Cerebellar nuclear complex (tissue), 1 donor: Measurements from ENCODE around the gene KDM1A.

Experiments
- DNase-seq, 2 experiments: peaks; one replicate each; lab custom pipeline; 2025; lab: John Stamatoyannopoulos, UW

The KDM1A gene

DNA sequence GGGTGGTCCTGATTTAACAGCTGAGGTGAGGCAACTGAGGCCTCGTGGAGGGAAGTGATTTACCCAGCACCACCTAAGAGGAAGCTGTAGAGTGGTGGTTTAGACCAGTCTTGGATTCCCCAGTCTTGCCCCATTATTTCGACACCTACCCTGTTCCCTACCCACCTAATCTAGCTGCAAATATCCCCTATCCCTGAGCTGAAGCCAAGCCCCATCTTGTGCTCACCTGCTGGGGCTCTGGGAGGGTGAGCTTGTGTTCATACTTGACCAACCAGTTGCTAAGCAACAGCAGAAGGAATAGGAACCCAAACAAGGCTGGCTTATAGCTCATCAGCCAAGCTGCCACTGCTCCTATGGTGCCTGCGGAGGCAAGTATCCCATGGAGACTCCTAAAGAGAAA lies 5.6 kb upstream of the KDM1A start:
- no peak for DNase-seq

DNA sequence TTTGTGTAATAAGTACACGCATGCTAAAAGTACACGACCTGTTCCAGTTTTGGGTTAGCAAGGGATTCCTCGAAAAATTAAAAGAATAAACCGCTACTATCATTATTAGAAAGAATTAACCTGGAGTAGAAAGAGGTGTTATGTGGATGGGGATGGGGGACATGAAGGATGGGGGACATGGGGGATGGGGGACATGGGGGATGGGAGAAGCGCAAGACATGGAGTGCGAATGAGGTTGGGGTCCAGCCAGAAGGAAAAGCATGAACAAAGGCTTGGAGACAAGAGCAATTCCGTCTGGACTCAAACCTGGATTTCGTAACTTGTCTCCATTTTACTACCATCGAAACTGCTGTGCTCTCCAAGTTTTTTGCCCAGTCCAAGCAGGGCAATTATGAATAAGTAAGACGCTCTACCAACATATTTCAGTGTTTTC lies 591 bp upstream of the KDM1A start:
- no peak for DNase-seq

DNA sequence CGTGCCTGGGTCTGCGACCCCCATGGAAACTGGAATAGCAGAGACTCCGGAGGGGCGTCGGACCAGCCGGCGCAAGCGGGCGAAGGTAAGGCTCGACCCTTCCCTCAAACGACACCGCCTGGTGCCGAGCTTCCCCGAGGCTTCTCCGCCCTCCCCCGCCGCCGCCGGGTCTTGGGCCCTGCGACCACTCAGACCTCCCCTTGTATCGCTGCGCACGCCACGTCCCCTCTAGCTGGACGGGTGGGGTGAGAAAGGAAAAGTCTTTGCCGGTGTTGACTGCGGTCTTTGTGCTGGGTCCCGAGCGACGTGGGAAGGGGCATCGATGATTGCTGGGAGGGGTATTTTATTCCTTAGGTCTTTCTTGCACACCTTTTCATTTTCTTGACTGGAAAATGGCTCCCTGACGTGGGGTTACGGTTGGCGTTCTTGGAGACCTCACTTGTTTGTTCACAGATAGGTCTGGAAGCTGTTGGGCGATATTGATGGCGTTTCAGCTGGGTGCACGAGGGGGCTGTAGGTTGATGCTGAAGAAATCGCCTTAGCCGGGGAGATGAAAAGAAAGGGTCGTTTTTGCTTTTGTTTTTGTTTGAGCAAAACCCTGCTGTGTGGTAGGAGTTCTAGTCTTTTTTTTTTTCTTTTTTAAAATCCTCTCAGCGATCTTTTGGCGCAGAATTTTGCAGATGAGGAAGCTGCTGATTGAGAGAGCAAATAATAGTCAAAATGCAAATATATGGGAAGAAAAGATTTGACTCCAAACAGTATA lies 776 bp downstream of the KDM1A start:
- no peak for DNase-seq

DNA sequence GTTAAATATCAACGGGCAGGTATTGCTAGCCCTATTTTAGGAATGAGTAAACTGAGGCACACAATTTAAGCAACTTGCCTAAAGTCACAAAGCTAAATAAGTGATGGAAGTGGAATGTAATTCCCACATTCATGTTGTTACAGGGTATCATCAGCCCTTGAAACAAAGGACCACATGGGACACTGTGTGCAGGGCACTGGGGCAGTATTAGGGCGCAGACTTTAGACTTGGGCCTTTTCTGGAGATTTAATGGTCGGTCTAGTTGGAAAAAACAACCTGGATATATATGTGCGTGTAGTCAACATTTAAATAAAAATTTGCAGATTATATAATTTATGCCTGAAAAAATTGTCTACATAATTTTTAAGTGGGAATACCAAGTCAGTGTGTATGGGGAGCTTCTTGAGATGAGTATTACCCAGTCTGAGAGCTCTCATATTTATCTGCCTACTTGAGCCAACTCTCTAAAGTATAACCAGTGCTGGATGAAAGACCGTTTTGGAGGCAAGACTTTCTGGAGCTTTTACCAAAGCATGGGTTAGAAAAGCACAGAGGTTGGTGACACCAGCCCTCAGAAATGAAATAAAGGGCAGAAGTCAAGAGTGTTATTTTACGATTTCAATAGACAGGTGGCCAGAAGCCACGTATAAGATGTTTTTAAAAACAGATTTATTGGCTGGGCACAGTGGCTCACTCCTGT lies 1.6 kb downstream of the KDM1A start:
- no peak for DNase-seq

DNA sequence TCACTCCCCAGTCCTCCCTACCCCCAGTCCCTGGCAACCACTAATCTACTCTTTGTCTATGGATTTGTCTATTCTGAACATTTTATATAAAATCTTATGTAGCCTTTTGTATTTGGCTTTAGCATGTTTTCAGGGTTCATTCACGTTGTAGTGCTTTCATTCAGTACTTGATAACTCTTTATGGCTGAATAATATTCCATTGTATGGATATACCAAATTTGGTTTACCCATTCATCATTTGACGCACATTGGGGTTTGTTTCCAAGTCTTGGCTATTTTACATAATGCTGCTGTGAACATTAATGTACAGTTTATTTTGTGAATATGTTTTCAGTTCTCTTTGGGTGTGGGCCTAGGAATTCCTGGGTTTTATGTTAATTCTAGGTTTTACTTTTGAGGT lies 2.6 kb downstream of the KDM1A start:
- no peak for DNase-seq

DNA sequence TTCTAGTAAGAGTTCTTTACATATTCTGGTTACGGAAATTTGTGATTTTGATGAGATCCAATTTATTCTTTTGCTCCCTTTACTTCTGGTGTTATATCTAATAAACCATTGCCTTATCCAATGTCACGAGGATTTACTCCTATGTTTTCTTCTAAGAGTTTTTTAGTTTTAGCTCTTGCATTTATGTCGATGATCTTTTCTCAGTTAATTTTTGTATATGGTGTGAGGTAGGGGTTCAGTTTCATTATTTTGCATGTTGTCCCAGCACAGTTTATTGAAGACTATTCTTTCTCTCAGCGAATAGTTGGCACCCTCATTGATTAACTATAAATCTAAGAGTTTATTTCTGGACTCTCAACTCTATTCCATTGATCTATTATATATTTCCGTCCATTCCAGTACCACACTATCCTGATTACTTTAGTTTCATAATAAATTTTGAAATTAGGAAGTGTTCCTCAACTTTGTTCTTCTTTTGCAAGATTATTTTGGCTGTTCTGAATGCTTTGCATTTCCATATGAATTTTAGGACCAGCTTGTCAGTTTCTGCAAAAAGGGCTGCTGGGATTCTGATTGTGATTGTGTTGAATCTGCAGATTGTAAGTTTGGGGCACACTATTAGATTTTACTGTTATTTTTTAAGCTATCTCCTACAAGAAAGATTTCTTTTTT lies 4.0 kb downstream of the KDM1A start:
- no peak for DNase-seq

DNA sequence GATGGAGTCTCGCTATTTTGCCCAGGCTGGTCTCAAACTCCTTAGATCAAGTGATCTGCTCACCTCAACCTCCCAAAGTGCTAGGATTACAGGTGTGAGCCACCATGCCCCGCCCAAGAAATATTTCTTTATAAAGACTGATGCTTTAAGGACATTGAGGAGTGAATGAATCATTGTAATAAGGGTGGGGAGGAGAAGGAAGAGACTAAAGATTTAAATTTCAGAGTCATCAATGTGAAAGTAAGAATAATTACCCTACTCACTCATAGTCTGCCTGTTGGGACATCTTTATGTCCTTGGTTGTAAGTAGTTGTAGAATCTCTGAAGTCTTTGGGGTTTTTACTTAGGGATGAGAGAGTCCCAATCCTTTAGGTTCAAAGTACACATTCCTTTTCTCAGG lies 7.3 kb downstream of the KDM1A start:
- no peak for DNase-seq

DNA sequence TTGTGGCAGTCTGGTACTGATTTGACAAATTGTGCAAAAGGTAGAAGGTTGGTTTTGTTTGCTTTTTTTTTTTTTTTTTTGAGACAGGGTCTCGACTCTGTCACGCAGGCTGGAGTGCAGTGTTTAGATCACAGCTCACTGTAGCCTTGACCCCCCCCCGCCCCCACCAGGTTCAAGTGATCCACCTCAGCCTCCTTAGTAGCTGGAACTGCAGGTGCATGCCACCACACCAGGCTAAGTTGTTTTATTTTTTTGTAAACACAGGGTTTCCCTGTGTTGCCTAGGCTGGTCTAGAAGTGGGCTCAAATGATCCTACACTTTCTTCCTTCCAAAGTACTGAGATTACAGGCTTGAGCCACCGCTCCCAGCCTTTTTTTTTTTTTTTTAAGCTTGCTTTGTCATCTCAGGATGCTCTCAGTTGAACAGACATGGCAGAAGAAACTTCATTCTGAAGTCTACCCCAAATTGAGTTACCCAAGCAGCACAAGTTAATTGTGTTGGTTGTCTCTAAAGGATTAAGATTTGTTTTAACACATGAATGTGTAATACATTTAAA lies 8.2 kb downstream of the KDM1A start:
- DNase-seq, result no peak

DNA sequence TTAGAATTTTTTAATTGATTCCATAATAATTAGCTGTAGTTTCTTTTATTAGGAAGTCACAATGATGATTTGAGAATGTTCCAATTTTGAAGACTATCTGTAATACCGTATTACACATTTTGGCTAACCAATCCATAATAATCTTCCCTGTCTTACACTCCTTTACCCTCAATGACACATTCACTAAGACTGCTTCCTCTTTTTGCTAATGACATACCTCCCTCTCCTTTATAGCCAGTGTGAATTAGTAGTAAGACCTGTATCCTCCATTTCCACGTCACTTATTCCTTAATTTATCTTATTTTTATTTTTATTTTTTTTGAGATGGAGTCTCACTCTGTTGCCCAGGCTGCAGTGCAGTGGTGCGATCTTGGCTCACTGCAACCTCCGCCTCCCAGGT lies 10.1 kb downstream of the KDM1A start:
- DNase-seq, result no peak

DNA sequence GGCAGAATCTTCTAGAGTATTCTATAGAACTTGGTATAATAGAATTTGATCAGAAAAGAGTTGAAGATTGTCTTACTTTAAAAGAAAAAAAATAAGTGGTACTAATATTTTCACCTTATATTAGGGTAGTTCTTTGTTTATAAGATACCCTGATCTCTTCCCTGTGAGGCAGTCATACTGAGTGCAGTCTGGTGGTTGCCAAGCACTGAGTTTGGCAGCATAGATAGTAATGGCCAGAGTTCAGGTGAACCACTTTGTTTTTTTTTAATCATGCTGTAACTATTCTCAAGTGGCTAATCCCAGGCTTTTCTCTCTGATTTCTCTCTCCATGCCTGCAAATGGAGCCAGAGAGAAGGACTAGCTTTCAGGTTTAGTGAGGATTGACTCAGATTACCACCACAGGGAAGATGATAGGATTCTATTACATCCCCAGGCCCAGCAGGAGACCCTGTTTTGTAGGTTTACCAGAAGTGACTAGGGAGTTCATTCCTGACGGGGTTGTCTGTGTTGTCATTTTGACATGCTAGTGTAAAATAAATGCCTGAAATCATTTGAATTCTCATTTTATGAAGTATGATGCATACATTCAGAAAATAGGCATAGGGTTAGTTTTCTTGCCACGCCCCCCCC lies 16.7 kb downstream of the KDM1A start:
- DNase-seq, result no peak

DNA sequence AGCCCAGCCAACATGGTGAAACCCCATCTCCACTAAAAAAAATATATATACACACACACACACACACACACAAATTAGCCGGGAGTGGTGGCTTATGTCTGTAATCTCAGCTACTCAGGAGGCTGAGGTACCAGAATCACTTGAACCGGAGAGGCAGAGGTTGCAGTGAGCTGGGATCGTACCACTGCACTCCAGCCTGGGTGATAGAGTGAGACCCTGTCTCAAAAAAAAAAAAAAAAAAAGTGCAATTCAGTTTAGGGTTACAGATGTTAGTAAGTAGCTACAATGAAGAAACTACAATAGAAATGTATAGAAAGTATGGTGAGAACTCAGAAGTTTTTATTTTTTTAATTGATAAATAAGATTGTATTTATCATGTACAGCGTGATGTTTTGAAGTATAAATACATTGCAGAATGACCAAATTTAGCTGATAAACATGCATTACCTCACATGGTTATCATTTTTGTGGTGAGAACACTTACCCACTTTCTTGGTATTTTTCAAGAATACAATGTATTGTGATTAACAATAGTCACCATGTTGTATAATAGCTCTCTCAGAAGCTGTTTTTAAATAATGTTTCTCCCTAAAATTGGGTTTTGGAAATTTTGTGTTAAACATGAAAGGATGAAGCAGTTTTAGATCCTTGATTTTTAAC lies 17.9 kb downstream of the KDM1A start:
- DNase-seq, result no peak

DNA sequence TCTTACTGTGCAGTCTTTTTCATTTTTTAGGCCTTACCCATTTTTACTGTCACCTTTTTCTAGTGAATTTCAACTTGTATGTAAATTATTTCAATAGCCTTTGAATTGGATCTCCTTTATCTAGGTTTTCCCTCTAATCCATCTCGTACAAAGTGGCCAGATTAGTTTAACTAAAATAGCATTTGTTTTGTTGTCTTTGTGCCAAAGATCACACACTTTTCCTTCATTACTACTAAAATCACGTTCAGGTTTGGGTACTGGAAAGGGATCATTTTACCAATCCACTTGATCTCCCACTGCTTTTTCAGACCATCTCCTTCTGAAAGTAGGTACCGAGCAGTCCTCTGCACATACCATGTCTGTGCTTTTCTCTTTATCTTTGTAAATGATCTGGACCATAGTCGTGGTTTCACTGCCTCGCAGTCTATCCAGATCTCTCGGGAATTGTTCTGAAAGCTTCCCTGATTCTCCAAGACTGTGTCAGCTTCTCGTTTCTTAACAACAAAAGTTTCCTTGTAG lies 20.1 kb downstream of the KDM1A start:
- DNase-seq, result no peak

DNA sequence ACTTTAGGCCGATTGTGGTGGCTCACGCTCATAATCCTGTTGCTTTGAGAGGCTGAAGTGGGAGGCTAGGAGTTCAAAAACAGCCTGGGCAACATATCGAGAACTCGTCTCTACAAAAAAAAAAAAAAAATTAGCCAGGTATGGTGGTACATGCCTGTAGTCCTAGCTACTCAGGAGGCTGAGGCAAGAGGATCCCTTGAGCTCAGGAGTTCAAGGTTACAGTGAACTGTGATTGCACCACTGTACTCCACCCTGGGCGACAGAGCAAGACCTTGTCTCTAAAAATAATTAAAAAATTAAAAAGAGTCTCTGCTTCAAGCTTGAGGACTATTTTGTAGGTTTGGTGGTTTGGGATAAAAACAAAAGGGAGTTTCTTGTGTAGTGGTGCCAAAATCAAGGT lies 21.2 kb downstream of the KDM1A start:
- no peak for DNase-seq

DNA sequence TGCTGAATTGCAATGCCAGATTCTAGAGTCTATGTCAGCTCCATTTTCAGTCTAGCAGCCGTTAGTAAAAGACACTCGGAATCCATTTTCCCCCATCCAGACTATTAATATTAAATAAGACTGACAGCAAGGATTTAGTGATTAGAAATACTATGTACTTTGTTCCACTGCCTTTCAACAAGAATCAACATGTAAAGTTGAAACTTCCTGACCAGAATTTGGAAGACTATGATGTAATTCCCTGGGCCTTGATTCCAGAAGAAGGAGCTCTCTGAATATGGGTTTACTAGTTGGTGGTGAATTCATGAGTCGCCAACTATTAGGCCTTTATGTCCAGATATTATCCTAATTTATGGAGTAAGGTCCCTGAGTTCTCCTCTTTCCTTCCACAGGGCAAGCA lies 24.8 kb downstream of the KDM1A start:
- DNase-seq, result no peak

DNA sequence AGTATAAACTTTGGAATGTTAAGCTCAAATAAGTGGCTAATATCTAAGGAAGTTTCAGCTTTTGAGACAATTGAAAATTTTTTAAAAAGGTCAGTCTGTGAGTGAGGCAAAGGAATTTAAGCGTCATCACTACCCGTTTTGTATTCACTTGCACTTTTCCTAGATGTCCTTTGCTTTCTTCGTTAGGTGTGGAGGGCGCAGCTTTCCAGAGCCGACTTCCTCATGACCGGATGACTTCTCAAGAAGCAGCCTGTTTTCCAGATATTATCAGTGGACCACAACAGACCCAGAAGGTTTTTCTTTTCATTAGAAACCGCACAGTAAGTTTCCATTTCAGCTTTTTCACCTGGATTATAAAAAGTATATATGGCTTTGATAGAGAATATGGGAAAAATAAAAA lies 30.9 kb downstream of the KDM1A start:
- no peak for DNase-seq

DNA sequence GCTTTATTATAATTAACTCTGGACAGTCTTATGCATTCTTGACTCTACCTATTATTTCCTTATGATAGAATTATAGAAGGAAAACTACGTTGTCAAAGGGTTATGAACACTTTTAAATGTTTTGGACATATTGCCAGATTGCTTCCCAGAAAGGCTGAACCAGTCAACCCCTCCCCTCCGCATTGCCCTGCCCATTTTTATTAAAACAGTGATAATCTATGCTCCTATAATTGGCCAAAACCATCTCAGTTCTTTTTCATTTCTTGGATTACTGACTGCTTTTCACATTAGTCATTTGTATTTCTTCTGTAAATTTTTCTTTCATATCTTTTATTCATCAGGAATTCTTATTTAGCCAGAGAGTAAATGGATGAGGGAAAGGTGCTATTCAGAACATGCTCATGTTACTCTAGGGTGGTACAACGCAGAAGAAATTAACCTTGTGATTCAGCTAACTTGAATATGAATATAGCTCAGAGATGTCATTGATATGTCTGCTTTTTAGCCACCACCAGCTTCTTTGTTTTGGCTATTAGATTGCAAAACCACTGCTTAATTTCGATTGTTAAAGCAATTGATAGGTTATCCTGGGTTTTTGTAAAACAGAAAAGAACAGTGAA lies 32.1 kb downstream of the KDM1A start:
- DNase-seq, result no peak

DNA sequence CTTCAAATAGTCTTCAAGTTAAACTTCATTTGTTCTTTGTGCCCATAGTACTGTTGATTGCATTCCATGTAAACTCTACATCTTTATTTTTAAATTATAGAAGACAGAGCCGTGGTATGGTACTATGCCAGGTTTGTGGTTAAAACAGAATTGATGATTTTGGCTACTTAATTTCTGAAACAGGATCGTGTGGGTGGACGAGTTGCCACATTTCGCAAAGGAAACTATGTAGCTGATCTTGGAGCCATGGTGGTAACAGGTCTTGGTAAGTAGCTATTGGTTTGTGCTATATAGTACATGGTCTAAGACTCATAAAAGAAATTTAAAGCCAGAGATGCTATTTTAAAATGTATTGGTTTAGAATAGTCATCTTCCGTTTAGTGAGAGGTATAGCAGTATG lies 38.0 kb downstream of the KDM1A start:
- DNase-seq, result no peak

DNA sequence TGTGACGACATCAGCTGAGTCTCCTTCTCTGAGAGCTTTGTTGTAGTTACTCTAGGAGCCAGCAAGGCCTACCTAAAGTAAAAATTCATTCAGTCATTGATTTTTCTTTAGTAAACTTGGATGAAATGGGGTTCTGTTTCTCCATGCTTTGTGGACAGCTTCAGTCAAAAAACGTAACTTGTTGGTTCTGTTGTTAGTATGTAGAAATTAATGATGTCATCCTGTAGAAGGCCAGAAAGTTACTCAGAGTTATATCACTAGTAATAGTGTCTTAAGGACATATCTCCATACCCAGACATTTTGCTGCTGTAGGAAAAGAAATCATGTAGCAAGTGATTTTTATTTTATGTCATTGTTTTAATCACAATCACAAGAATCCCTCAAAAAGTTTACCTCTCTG lies 43.0 kb downstream of the KDM1A start:
- no peak for DNase-seq

DNA sequence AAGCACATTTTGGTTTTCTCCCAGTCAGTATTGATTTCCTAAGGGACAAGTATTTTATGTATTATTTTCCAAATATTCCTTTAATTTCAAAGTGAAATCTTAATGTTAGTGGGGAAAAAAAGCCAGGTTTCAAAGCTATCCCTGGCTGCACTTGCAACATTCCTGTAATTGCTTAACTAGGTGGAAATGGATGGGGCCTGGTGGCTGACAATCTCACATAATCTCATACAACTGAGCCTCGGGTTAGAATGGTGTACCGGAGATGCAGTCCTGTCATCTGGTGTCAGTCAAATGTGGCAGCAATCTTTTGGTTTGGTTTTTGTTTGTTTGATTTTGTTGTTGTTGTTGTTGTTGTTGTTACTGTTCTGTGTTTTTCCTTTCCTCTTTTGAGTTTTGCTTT lies 46.1 kb downstream of the KDM1A start:
- DNase-seq, result no peak

DNA sequence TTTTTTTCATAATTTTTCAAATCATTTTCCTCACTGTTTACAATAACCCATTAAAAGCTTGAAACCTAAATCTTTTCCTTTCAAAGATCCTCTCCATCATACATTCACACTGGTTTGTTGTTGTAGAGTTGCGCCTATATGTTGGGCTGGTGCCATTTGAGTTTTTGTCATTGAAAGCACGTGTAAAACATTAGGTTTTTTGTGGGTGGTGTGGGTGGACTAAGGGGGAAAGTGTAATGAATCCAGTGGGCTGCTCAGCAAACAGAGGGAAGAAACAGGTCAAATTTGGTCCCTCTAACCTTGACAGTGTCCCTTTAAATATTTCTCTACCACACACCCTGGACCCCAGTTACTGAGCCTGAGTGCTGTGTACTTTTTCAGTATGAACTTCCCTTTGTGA lies 46.8 kb downstream of the KDM1A start:
- DNase-seq, result no peak

DNA sequence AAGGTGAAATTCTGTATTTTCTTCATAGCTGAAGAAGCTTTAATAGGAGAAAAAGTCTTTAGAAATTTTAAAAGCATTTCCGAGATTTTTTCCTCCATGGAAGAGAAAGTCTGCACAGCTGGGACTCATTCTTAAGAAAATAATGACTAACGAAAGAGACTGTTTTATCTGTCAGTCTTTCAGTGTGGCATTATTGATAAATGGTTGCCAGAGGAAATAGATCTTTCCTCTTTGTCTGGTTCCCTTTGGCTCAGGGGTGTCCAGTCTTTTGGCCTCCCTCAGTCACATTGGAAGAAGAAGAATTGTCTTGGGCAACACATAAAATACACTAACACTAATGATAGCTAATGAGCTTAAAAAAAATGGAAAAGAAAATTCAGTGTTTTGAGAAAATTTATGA lies 49.9 kb downstream of the KDM1A start:
- no peak for DNase-seq
